Measurements from ENCODE around the gene SRCAP. TPM values are rescaled to one million over a fixed set of nuclear protein-coding genes. Genes with fewer than 3 reads are reported as not detected.

SRCAP gene
- polyA plus RNA-seq, 1 donor (not counting 4 experiments of a cell fraction or from before 2014, with no cell fraction given), result 1.4 TPM

DNA sequence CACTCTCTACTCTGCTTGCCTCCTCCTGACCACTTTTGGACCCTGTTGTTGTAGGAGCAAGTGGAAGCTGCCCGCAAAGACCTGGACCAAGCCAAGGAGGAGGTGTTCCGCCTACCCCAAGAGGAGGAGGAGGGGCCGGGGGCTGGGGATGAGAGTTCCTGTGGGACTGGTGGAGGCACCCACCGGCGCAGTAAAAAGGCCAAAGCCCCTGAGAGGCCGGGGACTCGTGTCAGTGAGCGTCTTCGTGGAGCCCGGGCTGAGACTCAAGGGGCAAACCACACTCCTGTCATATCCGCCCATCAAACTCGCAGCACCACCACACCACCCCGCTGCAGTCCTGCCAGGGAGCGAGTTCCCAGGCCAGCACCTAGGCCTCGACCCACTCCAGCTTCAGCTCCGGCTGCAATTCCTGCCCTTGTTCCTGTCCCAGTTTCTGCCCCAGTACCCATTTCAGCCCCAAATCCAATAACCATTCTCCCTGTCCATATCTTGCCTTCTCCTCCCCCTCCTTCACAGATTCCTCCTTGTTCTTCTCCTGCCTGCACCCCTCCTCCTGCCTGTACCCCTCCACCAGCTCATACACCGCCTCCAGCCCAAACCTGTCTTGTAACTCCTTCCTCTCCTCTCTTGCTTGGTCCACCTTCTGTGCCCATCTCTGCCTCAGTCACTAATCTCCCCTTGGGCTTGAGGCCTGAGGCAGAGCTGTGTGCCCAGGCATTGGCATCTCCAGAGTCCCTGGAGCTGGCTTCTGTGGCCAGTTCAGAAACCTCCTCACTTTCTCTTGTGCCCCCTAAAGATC lies 38.2 kb downstream of the SRCAP start:
- Histone ChIP-seq H3K27me3 (ENCODE audit: control insufficient read depth, extremely low read depth, insufficient read depth, low read length) (no peaks in the 10 kb centered on the region), H3K79me2 (ENCODE audit: control insufficient read depth, insufficient read depth, low read length) (peaks cover 4% of the 10 kb centered on the region), H3K4me2 (ENCODE audit: control insufficient read depth, extremely low read depth, insufficient read depth, low read depth, low read length) (no peak overlapping the region), H3K9ac (ENCODE audit: control insufficient read depth, extremely low read depth, insufficient read depth, low read length) (no peak overlapping the region), H3K9me1 (ENCODE audit: control insufficient read depth, extremely low read depth, insufficient read depth, low read length) (no peaks in the 10 kb centered on the region), H2AFZ (ENCODE audit: control insufficient read depth, low read length) (no peak overlapping the region), H3K4me3 (ENCODE audit: control insufficient read depth in 2 of 3, extremely low read depth in 1 of 3, insufficient read depth in 2 of 3, low read depth in 1 of 3, low read length in 3 of 3) (no peak overlapping the region), H4K20me1 (ENCODE audit: control insufficient read depth, extremely low read depth, insufficient read depth, low read length) (no peaks in the 10 kb centered on the region), H3K27ac (ENCODE audit: control insufficient read depth, insufficient read depth, low read length) (no peak overlapping the region), H3K4me1 (ENCODE audit: control insufficient read depth, extremely low read depth, insufficient read depth, low read length) (peaks cover 22% of the 10 kb centered on the region), H3K36me3 (ENCODE audit: control insufficient read depth in 2 of 2, extremely low read depth in 1 of 2, insufficient read depth in 2 of 2, low read length in 2 of 2) (peaks cover 32 to 41% of the 10 kb centered on the region in 2 experiments), H3K9me3 (ENCODE audit: control insufficient read depth, low read depth, low read length) (no peaks in the 10 kb centered on the region)
- DNase-seq (ENCODE audit: low read depth, low spot score) (no peak), FAIRE-seq (no peak)
- dilution Hi-C loops (cut with MboI; ENCODE audit: extremely low pct_ligation_motif_present, low sequenced_read_pairs), result no loop called here
- no peak for TF ChIP-seq EZH2 (IDR thresholded peaks at IDR 0.05; ENCODE audit: low read length)
- TF ChIP-seq, protein P1, sequence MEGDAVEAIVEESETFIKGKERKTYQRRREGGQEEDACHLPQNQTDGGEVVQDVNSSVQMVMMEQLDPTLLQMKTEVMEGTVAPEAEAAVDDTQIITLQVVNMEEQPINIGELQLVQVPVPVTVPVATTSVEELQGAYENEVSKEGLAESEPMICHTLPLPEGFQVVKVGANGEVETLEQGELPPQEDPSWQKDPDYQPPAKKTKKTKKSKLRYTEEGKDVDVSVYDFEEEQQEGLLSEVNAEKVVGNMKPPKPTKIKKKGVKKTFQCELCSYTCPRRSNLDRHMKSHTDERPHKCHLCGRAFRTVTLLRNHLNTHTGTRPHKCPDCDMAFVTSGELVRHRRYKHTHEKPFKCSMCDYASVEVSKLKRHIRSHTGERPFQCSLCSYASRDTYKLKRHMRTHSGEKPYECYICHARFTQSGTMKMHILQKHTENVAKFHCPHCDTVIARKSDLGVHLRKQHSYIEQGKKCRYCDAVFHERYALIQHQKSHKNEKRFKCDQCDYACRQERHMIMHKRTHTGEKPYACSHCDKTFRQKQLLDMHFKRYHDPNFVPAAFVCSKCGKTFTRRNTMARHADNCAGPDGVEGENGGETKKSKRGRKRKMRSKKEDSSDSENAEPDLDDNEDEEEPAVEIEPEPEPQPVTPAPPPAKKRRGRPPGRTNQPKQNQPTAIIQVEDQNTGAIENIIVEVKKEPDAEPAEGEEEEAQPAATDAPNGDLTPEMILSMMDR (optimal IDR thresholded peaks at IDR 0.05 in 1 of 3, IDR thresholded peaks at IDR 0.05 in 1 of 3, conservative IDR thresholded peaks at IDR 0.05 in 1 of 3; ENCODE audit: extremely low read depth in 1 of 3, insufficient read depth in 2 of 3, low read length in 3 of 3), result no peak

DNA sequence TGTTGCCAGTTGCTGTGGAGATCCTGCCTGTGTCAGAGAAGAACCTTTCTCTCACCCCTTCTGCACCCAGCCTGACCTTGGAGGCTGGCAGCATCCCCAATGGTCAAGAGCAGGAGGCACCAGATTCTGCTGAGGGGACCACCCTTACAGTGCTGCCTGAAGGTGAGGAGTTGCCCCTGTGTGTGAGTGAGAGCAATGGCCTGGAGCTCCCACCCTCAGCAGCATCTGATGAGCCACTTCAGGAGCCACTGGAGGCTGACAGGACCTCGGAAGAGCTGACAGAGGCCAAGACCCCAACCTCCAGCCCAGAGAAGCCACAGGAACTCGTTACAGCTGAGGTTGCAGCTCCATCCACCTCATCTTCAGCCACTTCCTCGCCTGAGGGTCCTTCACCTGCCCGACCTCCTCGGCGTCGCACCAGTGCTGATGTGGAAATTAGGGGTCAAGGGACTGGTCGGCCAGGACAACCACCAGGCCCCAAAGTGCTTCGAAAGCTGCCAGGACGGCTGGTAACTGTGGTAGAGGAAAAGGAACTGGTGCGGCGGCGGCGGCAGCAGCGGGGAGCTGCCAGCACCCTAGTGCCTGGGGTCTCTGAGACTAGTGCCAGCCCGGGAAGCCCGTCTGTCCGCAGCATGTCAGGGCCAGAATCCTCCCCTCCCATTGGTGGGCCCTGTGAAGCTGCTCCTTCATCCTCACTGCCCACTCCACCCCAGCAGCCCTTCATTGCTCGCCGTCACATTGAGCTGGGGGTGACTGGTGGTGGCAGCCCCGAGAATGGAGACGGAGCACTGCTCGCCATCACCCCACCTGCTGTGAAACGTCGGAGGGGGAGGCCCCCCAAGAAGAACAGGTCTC lies 39.0 kb downstream of the SRCAP start:
- dilution Hi-C loops (cut with MboI; ENCODE audit: extremely low pct_ligation_motif_present, low sequenced_read_pairs), result no loop called here
- FAIRE-seq, result no peak
- H3K9me1 ChIP-seq (ENCODE audit: control insufficient read depth, extremely low read depth, insufficient read depth, low read length), result no peaks in the 10 kb centered on the region
- peaks cover 25% of the 10 kb centered on the region for H3K4me1 ChIP-seq (ENCODE audit: control insufficient read depth, extremely low read depth, insufficient read depth, low read length)
- H3K79me2 ChIP-seq (ENCODE audit: control insufficient read depth, insufficient read depth, low read length), result peaks cover 12% of the 10 kb centered on the region
- H3K36me3 ChIP-seq (ENCODE audit: control insufficient read depth in 2 of 2, extremely low read depth in 1 of 2, insufficient read depth in 2 of 2, low read length in 2 of 2), result peaks cover 31 to 37% of the 10 kb centered on the region in 2 experiments
- H3K4me3 ChIP-seq (ENCODE audit: control insufficient read depth in 2 of 3, extremely low read depth in 1 of 3, insufficient read depth in 2 of 3, low read depth in 1 of 3, low read length in 3 of 3), result no peak overlapping the region
- no peaks in the 10 kb centered on the region for H4K20me1 ChIP-seq (ENCODE audit: control insufficient read depth, extremely low read depth, insufficient read depth, low read length)
- DNase-seq (ENCODE audit: low read depth, low spot score), result no peak
- H3K27ac ChIP-seq (ENCODE audit: control insufficient read depth, insufficient read depth, low read length), result no peak overlapping the region
- H2AFZ ChIP-seq (ENCODE audit: control insufficient read depth, low read length), result no peak overlapping the region
- H3K27me3 ChIP-seq (ENCODE audit: control insufficient read depth, extremely low read depth, insufficient read depth, low read length), result no peaks in the 10 kb centered on the region
- H3K9ac ChIP-seq (ENCODE audit: control insufficient read depth, extremely low read depth, insufficient read depth, low read length), result no peak overlapping the region
- no peak for TF ChIP-seq EZH2 (IDR thresholded peaks at IDR 0.05; ENCODE audit: low read length)
- TF ChIP-seq, protein P1 (optimal IDR thresholded peaks at IDR 0.05 in 1 of 3, IDR thresholded peaks at IDR 0.05 in 1 of 3, conservative IDR thresholded peaks at IDR 0.05 in 1 of 3; ENCODE audit: extremely low read depth in 1 of 3, insufficient read depth in 2 of 3, low read length in 3 of 3), result no peak
- H3K9me3 ChIP-seq (ENCODE audit: control insufficient read depth, low read depth, low read length), result no peaks in the 10 kb centered on the region
- H3K4me2 ChIP-seq (ENCODE audit: control insufficient read depth, extremely low read depth, insufficient read depth, low read depth, low read length), result no peak overlapping the region

Data from keratinocyte (primary cell).